Common myeloid progenitor, CD34-positive (primary cell): ENCODE results near the gene PRR18.

ENCODE experiments used
- CTCF ChIA-PET: fragments of 350-600 bp; sonication (Branson Sonifier 250); formaldehyde crosslinking; loops from one replicate; lab custom pipeline; 2021; ENCODE audit warnings: antibody characterized with exemption; lab: Charles Lee
- POLR2A ChIA-PET: fragments of 350-600 bp; sonication (Branson Sonifier 250); formaldehyde crosslinking; loops from one replicate; lab custom pipeline; 2021; ENCODE audit warnings: antibody characterized with exemption; lab: Charles Lee
- DNase-seq, 3 donors: peaks; one replicate each; pipeline versions ENCODE4 v3.0.0 to v3.0.0-alpha.2; 2013
- H3K27ac ChIP-seq, 2 experiments: 1 replicate in 1 of 2; 2 replicates in 1 of 2; pipeline ENCODE4 v1.7.0; 2013; ENCODE audit warnings: inconsistent platforms in 2 of 2, low read length in 2 of 2, mild to moderate bottlenecking in 2 of 2, low read depth in 1 of 2, moderate library complexity in 1 of 2; ENCODE audit not compliant: severe bottlenecking in 2 of 2, insufficient read depth in 1 of 2, poor library complexity in 1 of 2
- H3K27me3 ChIP-seq, 5 experiments: replicated peaks in 2 of 5; 1 replicate in 3 of 5; 2 replicates in 2 of 5; pipeline versions ENCODE4 v1.6.1 to v1.7.0; 2013; ENCODE audit warnings: low read length in 4 of 5, mild to moderate bottlenecking in 2 of 5, moderate library complexity in 2 of 5, inconsistent platforms in 1 of 5; ENCODE audit not compliant: insufficient read depth in 5 of 5, control insufficient read depth in 4 of 5
- H3K36me3 ChIP-seq, 4 experiments: 1 replicate in 2 of 4; 2 replicates in 2 of 4; pipeline versions ENCODE4 v1.6.1 to v1.7.0; 2013; ENCODE audit warnings: low read length in 3 of 4, control low read depth in 1 of 4, mild to moderate bottlenecking in 1 of 4; ENCODE audit not compliant: control insufficient read depth in 4 of 4, insufficient read depth in 4 of 4
- H3K4me1 ChIP-seq, 4 experiments: 1 replicate in 3 of 4; 2 replicates in 1 of 4; pipeline versions ENCODE4 v1.6.1 to v1.7.1; 2013; ENCODE audit warnings: low read length in 3 of 4, mild to moderate bottlenecking in 3 of 4, control low read depth in 1 of 4, inconsistent platforms in 1 of 4, moderate library complexity in 1 of 4; ENCODE audit not compliant: control insufficient read depth in 4 of 4, insufficient read depth in 4 of 4; ENCODE audit errors: control extremely low read depth in 1 of 4
- H3K4me3 ChIP-seq, 7 experiments: 1 replicate in 4 of 7; 2 replicates in 3 of 7; pipeline versions ENCODE4 v1.5.1 to v1.7.0; 2013; ENCODE audit warnings: mild to moderate bottlenecking in 7 of 7, low read length in 6 of 7, moderate library complexity in 6 of 7, inconsistent platforms in 2 of 7, low read depth in 2 of 7, control low read depth in 1 of 7; ENCODE audit not compliant: insufficient read depth in 4 of 7, control insufficient read depth in 1 of 7; ENCODE audit errors: extremely low read depth in 1 of 7
- H3K9me3 ChIP-seq, 5 experiments: 1 replicate in 4 of 5; 2 replicates in 1 of 5; pipeline versions ENCODE4 v1.6.1 to v1.7.1; 2013; ENCODE audit warnings: low read length in 4 of 5, mild to moderate bottlenecking in 2 of 5, inconsistent platforms in 1 of 5, low read depth in 1 of 5, moderate library complexity in 1 of 5; ENCODE audit not compliant: control insufficient read depth in 4 of 5, insufficient read depth in 2 of 5; ENCODE audit errors: control extremely low read depth in 1 of 5
- WGBS: methylation state at CpG from one replicate; pipeline ENCODE4 v1.1.5; 2013; ENCODE audit not compliant: insufficient coverage; 5-methylcytosine and 5-hydroxymethylcytosine counted together

PRR18 gene

GRCh38 chr6:166277892-166278578, 30.2 kb downstream of the PRR18 start:
- H3K4me3 ChIP-seq: no peak overlapping the region
- H3K9me3 ChIP-seq: peaks cover 0 to 2% (median 0%) of the 10 kb centered on the region in 5 experiments
- ChIA-PET POLR2A (no interaction called here), CTCF (interaction anchor here (1.3 to 3.1 kb wide), 7 partner anchors 18 to 127 kb away, joined by 3 to 38 read pairs (median 10); no protein-coding TSS in a partner anchor)
- no peak for DNase-seq
- no peaks in the 10 kb centered on the region for H3K36me3 ChIP-seq
- WGBS: 98% methylated on average over 5 of the region's 11 CpGs
- no peak overlapping the region for H3K27ac ChIP-seq
- H3K4me1 ChIP-seq: peaks cover 0 to 4% (median 2%) of the 10 kb centered on the region in 4 experiments
- H3K27me3 ChIP-seq: peaks cover 0 to 10% (median 2%) of the 10 kb centered on the region in 5 experiments

- Histone ChIP-seq H3K4me3 (no peak overlapping the region), H3K27me3 (peaks cover 0 to 10% (median 2%) of the 10 kb centered on the region in 5 experiments), H3K4me1 (peaks cover 0 to 4% (median 2%) of the 10 kb centered on the region in 4 experiments), H3K27ac (no peak overlapping the region), H3K36me3 (no peaks in the 10 kb centered on the region), H3K9me3 (peaks cover 0 to 2% (median 0%) of the 10 kb centered on the region in 5 experiments)
- WGBS: 89% methylated on average over 11 of the region's 11 CpGs
- DNase-seq: no peak
- ChIA-PET CTCF (interaction anchor here (1.3 to 3.1 kb wide), 14 partner anchors 7 to 140 kb away, joined by 3 to 38 read pairs (median 6); no protein-coding TSS in a partner anchor), POLR2A (no interaction called here)
These were observed 31.2 kb downstream of the PRR18 start for GRCh38 chr6:166277018-166277417.

- H3K4me3 ChIP-seq: no peak overlapping the region
- peaks cover 0 to 4% (median 2%) of the 10 kb centered on the region in 4 experiments for H3K4me1 ChIP-seq
- peak; percentile 61 to 79 (median 72) for DNase-seq
- 2% methylated on average over 18 of the region's 21 CpGs for WGBS
- POLR2A ChIA-PET: no interaction called here
- peaks cover 0 to 2% (median 0%) of the 10 kb centered on the region in 5 experiments for H3K9me3 ChIP-seq
- H3K27ac ChIP-seq: no peak overlapping the region
- no peaks in the 10 kb centered on the region for H3K36me3 ChIP-seq
- H3K27me3 ChIP-seq: peaks cover 0 to 3% (median 0%) of the 10 kb centered on the region in 5 experiments
- CTCF ChIA-PET: interaction anchor here (0.6 to 3.1 kb wide), 23 partner anchors 9 to 863 kb away, joined by 3 to 38 read pairs (median 4); no protein-coding TSS in a partner anchor
These were observed 32.5 kb downstream of the PRR18 start for GRCh38 chr6:166275714-166276166.

- Histone ChIP-seq H3K9me3 (peaks cover 0 to 2% (median 0%) of the 10 kb centered on the region in 5 experiments), H3K4me3 (no peak overlapping the region), H3K36me3 (no peaks in the 10 kb centered on the region), H3K27me3 (peaks cover 0 to 3% (median 0%) of the 10 kb centered on the region in 5 experiments), H3K27ac (no peak overlapping the region), H3K4me1 (peaks cover 0 to 4% (median 2%) of the 10 kb centered on the region in 4 experiments)
- ChIA-PET CTCF (interaction anchor here (1.0 to 1.9 kb wide), 5 partner anchors 15 to 126 kb away, joined by 4 to 11 read pairs (median 4); no protein-coding TSS in a partner anchor), POLR2A (no interaction called here)
- no peak for DNase-seq
- 86% methylated on average over 9 of the region's 13 CpGs for WGBS
These were observed 33.3 kb downstream of the PRR18 start for GRCh38 chr6:166274739-166275370.

- no peaks in the 10 kb centered on the region for H3K36me3 ChIP-seq
- no peak overlapping the region for H3K4me3 ChIP-seq
- H3K4me1 ChIP-seq: peaks cover 0 to 4% (median 2%) of the 10 kb centered on the region in 4 experiments
- CTCF ChIA-PET: interaction anchor here (1.0 to 1.9 kb wide), 5 partner anchors 14 to 126 kb away, joined by 4 to 11 read pairs (median 4); no protein-coding TSS in a partner anchor
- H3K27ac ChIP-seq: no peak overlapping the region
- DNase-seq: no peak
- POLR2A ChIA-PET: no interaction called here
- WGBS: 80% methylated on average over 1 of the region's 4 CpGs
- peaks cover 0 to 3% (median 0%) of the 10 kb centered on the region in 5 experiments for H3K27me3 ChIP-seq
- H3K9me3 ChIP-seq: peaks cover 0 to 2% (median 0%) of the 10 kb centered on the region in 5 experiments
These were observed 34.0 kb downstream of the PRR18 start for GRCh38 chr6:166274163-166274562.

GRCh38 chr6:166271376-166271765, 36.8 kb downstream of the PRR18 start:
- Histone ChIP-seq H3K9me3 (no peaks in the 10 kb centered on the region), H3K27ac (no peak overlapping the region), H3K4me3 (no peak overlapping the region), H3K4me1 (peaks cover 0 to 6% (median 2%) of the 10 kb centered on the region in 4 experiments), H3K27me3 (no peaks in the 10 kb centered on the region), H3K36me3 (no peaks in the 10 kb centered on the region)
- no peak for DNase-seq
- ChIA-PET CTCF (interaction anchor here (0.6 to 1.9 kb wide), 4 partner anchors 9 to 129 kb away, joined by 4 to 7 read pairs (median 5); no protein-coding TSS in a partner anchor), POLR2A (no interaction called here)
- WGBS: 97% methylated on average over 9 of the region's 9 CpGs
